Esophagus muscularis mucosa (tissue), 4 donors: ENCODE data around the gene HSPBAP1.

Source experiments
- EP300 ChIP-seq: sonication (generic); formaldehyde crosslinking; IDR thresholded peaks from one replicate; pipeline ENCODE4 v1.6.1; 2017; ENCODE audit warnings: antibody characterized with exemption
- POLR2AphosphoS5 ChIP-seq, 2 donors: sonication (generic); formaldehyde crosslinking; IDR thresholded peaks; one replicate each; pipeline ENCODE4 v1.6.1; 2017; ENCODE audit warnings: antibody characterized with exemption in 2 of 2
- TF ChIP-seq, protein P1 (sequence below), 3 experiments: fragments of 200-600 bp in 2 of 3; fragments of 450-650 bp in 1 of 3; sonication (generic) in 2 of 3; IDR thresholded peaks; one replicate each; pipeline ENCODE4 v1.5.1; 2017 to 2019; ENCODE audit warnings: antibody characterized with exemption in 3 of 3, mild to moderate bottlenecking in 2 of 3, moderate library complexity in 1 of 3

DNA sequence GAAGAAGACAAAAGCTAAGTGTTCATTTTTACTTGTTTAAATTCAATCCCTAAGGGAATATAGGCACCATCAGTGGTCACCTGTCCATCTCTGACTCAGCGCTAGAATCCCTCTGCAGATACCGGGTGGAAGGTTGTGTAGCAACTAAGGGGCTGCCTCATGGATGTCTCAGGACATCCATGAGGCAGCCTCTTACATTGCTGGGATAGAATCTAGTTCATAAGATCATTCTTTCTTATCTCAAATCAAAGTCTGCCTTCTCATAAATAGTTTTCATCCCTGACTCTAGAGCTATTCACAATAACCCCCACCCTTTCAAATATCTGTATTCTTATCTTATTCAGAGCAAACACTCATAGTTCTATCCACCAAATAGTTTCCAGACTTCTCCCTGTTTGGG is 38.1 kb downstream of the HSPBAP1 start:
- no peak for TF ChIP-seq POLR2AphosphoS5 (IDR thresholded peaks at IDR 0.05)
- TF ChIP-seq, protein P1, sequence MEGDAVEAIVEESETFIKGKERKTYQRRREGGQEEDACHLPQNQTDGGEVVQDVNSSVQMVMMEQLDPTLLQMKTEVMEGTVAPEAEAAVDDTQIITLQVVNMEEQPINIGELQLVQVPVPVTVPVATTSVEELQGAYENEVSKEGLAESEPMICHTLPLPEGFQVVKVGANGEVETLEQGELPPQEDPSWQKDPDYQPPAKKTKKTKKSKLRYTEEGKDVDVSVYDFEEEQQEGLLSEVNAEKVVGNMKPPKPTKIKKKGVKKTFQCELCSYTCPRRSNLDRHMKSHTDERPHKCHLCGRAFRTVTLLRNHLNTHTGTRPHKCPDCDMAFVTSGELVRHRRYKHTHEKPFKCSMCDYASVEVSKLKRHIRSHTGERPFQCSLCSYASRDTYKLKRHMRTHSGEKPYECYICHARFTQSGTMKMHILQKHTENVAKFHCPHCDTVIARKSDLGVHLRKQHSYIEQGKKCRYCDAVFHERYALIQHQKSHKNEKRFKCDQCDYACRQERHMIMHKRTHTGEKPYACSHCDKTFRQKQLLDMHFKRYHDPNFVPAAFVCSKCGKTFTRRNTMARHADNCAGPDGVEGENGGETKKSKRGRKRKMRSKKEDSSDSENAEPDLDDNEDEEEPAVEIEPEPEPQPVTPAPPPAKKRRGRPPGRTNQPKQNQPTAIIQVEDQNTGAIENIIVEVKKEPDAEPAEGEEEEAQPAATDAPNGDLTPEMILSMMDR (IDR thresholded peaks at IDR 0.05): no peak
- TF ChIP-seq EP300: no peak
